ENCODE results near the gene KIAA1328.
"Not testable (repeated sequence)": the region's sequence is repeated elsewhere in the genome, so short reads cannot be mapped to it uniquely, and the experiment has no call there.

Gene KIAA1328

DNA sequence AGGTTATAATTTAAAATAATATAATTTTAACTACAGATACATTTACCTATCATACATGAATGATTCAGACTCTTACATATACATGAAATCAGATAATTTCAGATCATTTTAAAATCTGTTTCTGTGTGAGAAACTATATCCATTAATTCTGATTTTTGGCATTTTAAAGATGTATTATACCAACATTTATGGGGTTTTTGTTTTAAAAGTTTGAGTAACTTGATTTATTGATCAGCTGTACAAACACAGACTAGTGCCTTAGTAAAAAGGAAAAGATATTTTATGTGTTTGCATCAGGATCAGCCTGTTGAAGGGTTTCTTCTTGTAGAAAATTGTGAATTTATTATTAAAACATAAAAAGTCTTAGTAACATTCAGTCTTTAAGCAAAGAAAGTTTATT lies 59.9 kb downstream of the KIAA1328 start:
- no peak for DNase-seq

DNA sequence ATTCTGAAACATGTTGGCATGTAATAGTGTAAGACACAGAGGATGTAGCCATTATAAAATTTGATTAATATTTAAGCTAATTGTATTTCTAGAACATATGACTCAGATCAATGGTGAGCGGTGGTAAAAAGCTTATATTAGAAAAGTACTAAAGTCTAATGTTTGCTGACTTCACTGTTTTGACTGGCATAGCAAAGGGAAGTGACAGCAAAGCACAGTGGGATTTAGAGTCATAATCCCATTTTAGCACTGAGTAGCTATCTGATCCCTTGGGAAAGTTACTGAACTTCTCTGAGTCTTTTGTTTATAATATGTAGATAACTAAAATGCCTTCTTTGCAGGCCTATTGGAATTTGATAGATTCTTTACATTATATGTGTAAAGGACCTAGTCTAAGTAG lies 60.4 kb downstream of the KIAA1328 start:
- no peak for DNase-seq

DNA sequence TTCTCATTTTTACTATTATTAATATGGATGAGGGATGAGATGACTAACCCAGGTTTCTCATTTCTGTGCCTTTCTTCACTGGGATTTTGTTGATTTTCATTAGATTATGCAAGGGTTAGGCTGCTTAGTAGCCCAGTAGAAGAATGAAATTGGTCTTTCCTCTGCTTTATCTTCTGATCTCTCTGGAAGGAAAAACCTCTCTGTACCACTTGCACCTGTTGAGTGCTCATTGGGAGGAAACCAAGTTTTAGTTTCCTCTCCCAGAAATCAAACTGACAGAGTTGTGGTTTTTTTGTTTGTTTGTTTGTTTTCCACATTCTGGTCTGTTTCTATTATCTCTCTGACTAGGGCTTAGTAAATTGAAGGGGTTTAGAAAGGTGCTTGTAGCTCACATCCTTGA lies 60.8 kb downstream of the KIAA1328 start:
- no peak for DNase-seq

DNA sequence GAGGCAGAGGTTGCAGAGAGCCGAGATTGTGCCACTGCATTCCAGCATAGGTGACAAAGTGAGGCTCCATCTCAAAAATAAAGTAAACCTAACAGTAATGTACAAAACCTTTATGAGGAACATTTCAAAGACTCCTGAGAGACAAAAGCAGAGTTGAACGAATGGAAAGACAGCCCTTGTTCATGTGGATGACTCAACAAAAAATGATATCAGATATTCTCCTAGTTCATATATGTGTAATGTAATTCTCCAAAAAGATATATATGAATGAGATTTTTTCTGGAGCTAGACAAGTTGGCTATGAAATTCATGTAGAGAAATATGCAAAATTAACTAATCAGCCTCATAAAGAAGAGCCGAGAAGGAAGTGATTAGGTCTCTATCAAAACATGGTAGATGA lies 61.7 kb downstream of the KIAA1328 start:
- no peak for DNase-seq

DNA sequence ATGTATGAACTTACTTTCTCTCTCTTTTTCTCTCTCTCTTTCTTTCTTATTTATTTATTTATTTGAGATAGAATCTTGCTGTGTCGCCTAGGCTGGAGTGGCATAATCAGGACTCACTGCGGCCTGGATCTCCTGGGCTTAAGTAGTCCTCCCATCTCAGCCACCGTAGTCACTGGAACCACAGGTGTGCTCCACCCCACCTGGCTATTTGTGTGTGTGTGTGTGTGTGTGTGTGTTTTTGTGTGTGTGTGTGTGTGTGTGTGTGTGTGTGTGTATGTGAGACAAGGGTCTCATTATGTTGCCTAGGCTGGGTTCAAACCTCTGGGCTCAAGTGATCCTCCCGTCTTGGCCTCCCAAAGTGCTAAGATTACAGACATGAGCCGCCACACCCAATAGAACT lies 64.3 kb downstream of the KIAA1328 start:
- DNase-seq = no peak

DNA sequence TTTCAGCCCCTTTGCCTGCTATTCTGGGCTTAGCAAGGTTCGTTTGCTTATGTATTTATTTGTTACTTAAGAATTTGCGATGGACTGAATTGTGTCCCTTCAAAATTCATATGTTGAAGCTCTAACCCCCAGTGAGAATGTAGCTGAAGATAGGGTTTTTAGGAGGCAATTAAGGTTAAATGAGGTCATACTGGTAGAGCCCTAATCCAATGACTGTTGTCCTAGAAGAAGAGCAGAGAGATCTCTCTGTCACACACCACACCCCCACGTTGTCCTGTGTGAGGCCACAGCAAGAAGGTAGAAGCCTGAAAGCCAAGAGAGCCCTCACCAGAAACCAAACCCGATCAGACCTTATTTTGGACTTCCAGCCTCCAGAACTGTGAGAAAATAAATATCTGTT lies 66.7 kb downstream of the KIAA1328 start:
- DNase-seq = no peak

DNA sequence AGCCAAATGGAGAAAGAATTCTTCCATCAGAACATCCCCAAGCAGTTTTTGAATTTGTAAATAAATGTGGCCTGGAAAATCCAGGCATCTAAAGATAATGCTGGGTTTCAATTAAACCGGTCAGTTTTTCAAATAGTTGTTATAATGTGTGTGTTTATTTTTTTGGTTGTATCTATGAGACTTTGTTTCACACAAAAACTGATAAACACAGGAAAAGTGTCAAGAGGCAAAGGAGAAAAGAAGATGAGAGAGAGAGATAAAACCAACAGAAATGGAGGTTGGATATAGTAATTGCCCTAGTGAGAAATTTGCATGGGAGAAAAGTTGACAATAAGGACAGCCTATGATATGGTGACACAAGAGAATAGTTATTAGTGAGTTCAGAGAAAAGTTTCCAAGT lies 68.3 kb downstream of the KIAA1328 start:
- DNase-seq = no peak

DNA sequence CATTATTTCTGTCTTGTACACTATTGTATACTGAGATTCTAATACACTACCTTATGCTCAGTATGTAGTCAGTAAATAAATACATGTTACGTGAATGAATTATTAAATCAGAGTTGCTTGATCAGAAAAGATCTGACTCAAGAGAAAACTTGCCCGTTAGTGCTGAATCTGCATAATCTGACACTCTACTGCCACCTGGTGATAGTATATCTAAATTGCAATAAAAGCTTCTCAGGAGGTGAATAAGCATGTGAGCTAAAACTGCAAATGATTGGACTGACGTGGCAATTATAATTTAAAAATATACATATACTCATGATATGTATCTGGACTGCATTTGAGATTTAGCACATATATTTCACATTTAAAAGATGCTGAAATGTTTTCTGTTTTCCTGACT lies 70.4 kb downstream of the KIAA1328 start:
- no peak for DNase-seq

DNA sequence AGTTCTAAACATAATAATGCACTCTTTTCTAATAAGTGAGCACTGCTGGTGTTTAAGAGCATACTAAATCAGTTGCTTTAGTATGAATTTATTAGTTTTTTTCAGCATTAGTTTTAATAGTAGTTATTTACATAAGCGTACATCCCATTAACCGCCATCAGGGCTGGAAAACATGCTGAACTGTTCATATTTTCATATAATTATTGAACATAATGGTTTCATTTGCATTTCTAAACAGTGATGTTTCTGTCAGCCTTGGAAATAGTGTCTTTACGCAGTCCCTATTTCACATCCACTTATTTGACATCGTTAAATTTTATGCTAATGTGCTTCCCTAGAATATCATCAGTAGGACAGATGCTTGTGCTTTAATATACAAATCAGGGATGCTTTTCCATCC lies 71.5 kb downstream of the KIAA1328 start:
- no peak for DNase-seq

DNA sequence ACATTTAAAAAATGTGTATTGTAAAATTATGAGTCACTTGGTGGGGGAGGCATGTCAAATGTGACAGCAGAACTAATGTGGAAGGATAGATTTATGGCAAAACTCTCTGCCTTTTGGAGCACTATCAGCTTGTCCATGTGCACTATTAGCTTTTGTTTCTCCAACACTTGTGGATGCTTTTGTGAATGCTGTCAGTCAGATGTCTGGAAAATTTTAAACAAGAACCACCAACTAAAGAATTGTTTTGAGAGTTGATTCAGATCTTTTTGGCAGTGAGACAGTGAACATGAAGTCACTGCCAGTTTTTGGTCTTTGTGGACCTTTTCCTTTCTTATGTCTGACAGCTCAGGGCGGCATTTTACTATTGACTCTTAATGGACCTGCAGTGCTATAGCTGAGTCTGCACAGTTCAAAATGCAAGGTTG lies 72.4 kb downstream of the KIAA1328 start:
- no peak for DNase-seq

DNA sequence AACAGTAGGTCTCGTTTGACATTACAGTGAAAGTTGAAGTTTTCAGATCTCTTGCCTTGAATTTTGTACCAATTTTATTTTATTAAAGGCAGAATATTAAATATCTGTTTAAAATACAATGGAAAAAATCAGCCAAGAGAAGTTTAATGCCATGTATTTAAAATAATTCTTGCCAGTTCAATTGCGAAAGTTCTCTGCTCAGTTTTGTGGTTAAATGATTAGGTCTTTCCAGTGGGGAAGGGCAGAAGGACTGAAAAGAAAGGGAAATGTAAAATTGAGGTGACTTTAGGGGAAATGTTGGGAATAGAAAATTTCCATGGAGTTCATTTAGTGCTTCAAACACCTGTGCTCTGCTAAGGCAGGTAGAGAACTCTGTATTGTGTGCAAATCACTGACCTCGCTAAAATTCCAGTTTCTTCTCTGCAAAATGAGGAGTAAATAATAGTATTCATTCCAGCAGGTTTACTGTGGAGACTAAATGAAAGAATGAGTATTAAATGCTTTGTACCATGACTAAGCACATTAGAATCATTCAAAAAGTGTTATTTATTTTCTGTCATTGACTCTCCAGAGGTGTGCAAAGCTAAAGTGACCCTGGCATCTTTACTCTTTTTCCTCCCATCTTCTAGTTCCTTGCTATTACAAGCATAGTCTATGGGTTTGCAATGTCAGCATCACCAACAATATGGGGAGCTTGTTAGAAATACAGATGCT lies 74.4 kb downstream of the KIAA1328 start:
- DNase-seq = no peak

DNA sequence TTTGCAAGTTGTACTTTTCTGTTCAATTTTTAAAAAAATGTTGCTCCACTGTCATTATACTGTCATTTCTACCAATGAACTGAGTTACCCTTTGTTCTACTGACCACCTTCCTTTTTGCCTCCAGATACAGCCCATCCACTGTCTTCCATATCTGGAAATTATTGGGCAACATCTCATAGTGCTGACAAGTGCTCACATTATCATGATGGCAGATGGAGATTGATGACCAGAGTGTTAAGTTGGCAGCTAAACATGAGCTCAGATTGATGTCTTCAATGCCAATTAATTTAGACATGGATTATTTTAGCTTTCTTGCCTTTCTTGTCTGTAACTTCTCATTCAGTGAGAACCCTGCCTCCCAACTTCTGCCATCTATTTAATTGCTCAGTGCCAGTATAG lies 76.6 kb downstream of the KIAA1328 start:
- DNase-seq = no peak

DNA sequence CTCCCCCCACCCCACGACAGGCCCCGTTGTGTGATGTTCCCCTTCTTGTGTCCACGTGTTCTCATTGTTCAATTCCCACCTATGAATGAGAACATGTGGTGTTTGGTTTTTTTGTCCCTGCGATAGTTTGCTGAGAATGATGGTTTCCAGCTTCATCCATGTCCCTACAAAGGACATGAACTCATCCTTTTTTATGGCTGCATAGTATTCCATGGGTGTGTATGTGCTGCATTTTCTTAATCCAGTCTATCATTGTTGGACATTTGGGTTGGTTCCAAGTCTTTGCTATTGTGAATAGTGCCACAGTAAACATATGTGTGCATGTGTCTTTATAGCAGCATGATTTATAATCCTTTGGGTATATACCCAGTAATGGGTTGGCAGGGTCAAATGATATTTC lies 80.4 kb downstream of the KIAA1328 start:
- not testable (repeated sequence) for DNase-seq

DNA sequence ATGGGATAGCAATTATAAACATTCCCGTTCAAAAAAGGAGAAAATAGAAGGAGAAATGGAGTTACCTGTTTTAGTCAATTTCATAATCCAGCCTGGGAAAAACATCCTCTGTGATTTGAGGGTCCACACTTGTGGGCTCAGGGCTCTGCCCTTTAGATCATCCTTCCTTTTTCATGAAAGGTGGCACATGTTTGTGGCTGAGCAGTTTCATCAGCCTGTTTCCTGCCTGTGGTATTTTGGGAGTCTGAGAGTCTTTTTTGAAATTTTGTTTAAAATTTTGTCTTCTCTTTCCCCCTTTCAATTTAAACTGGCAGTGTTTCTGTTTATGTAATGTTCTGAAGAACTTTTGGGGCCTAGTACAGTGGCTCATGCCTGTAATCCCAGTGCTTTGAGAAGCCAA lies 84.0 kb downstream of the KIAA1328 start:
- DNase-seq = no peak

DNA sequence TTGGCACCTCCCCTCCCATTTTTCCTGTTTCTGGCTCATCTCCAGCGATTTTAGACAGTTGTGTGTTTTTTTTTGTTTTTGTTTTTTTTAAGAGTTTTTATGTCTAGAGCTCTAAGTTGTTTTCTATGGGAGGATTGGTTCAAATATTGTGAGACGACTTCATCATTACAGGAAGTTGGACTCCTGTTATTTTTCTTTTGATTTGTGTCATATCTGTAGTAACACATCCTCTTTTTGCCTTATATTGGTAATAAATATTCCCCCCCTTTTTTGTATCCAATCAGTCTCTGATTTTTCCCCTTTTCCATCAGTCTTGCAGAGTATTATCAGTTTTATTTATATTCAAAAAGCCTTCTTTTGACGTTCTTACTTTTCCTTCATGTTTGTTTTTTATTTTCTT lies 89.0 kb downstream of the KIAA1328 start:
- DNase-seq = no peak

DNA sequence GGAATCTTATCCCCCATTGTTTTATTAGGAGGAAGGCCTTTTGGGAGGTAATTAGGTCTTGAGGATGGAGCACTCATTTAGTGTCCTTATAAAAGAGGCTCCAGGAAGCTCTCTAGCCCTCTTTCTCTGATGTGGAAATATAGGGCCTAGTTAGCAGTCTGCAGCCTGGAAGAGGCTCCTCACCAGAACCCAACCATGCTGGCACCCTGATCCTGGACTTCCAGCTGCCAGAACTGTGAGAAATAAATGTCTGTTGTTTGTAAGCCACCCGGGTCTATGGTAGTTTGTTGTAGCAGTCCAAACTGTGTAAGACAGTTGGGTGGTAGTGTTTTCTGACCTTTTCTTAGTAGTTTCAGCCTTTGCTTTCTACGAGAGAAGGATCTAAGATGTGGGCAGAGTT lies 100.7 kb downstream of the KIAA1328 start:
- no peak for DNase-seq

DNA sequence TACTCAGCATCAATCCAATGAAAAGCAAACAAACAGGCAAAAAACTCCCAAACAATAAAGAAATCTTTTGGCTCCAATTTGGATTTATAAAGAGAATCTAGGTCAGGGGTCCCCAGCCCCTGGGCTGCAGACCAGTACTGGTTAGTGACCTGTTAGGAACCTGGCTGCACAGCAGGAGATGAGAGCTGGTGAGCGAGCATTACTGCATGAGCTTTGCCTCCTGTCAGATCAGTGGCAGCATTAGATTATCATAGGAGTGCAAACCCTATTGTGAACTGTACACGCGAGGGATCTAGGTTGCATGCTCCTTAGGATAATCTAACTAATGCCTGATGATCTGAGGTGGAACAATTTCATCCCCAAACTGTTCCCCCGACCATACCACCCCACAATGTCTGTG lies 102.2 kb downstream of the KIAA1328 start:
- DNase-seq = no peak

DNA sequence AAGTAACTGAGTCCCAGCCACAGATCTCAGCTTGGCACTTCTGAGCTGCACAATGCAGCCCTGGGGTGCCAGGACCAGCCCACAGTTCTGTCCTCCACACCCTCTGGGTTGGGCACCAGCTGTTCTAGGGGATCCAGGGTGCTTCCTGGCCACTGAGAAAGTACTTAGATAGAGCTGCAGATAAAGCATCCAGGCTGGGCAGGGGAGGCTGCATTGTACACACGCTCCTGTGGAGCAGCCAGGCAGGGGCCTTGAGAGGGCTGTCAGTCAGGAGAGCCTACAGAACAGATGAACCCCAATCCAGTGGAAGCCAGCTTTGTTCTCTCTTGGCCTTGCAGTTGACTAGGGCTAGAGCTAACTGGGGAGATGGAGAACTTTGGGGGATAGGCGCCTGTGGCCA lies 104.6 kb downstream of the KIAA1328 start:
- no peak for DNase-seq

DNA sequence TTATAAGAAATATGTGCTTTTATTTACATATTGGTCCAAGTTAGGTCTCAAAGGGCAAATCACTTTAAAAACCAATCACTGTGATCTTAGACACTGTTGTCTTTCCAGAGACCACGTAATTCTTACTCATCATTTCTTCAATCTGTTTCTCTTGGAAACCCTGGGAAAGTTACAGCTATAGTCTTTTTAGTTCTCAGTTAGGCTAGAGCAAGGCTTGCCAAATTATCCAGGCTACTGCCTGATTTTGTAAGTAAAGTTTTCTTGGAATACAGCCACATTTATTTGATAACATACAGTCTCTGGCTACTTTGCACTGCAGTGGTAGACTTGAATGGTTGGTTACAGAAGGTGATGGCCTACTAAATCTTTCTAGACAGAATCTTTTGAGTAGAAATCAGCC lies 106.0 kb downstream of the KIAA1328 start:
- DNase-seq = no peak

DNA sequence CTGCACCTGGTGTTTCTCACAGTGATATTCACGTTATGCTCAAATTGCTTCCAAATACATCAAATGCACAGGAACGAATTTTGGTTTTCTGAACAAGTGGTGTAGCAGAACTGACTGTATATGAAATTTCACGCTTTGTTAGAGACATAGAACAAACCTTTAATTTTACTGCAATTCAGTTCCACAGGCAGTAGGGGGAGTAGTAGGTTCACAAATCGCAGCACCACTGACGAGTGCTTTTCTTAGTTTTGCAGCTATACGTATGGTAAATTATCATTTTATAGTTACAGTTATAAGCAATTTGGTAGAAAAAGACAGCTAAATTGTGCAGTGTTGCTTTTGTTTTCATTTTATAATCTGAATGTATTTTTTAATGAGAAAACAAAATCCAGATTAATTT lies 113.3 kb downstream of the KIAA1328 start:
- DNase-seq = no peak

DNA sequence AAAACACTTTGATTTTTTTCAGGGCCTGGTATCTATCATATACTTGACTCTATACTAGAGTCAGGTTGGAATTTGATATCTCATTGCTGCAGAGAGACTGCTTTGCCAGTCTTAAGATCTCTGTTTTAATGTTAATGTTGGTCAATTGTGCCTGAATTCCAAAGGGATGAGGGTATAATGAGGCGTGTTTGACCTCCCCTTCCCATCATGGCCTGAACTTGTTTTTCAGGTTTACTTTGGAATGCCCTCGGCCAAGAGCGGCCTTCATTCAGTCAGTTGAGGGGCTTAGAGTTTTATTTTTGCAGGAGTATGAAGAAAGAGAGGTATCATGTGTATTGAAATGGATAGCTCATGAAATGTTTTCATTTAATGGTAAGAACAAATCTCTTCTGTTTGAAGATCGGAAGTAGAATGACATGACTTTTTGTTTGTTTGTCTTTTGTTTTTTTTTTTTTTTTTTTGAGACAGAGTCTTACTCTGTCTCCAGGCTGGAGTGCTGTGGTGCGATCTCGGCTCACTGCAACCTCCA lies 119.0 kb downstream of the KIAA1328 start:
- no peak for DNase-seq

DNA sequence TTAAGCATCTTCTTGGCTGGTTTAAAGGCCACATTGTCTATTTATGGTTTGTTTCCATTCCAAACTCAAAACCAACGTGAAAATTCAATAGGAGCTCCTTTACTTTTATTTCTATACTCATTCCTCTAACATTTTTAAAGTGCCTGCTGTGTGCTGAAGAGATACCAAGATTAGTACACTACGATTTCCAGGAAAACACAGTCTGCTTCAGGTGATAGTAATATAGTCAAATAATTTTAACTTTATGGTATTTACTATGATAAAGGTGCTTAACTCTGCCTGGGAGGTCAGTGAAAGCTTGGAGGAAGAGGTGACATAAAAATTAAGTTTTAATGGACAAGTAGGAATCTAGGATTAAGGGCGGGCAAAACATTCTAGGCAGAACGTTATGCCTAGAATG lies 121.4 kb downstream of the KIAA1328 start:
- DNase-seq = no peak

DNA sequence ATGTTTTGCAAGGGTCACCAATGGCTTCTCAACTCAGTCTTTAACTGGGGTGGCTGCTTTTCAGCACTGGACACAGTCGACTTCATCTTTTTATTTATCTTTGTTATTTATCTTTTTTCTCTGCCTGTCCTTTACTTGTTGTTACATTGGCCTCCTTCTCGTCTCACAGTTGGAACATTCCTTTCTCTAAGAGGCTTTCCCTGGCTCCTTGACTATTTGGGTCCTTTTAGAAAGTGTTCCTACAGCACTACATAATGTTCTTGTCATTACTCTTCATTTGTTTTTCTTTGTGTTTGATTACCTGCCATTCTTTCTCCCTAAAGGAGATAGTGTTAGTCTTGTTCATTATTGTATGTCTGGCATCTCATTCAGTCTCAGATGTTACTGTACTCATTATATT lies 122.0 kb downstream of the KIAA1328 start:
- no peak for DNase-seq

DNA sequence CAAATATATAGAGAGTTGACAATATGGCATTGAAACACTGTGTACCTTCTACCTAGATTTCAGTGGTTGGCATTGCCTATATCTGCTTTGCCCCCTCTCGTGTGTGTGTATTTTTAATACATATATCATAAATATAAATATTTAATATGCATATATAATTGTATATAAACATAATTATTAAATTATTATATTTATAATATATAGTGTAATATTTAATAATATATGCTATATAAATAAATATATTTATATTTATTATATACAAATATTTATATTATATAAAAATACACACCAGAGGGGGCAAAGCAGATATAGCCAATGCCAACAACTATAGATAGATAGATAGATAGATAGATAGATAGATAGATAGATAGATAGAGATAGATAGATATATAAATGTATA lies 124.1 kb downstream of the KIAA1328 start:
- no peak for DNase-seq

DNA sequence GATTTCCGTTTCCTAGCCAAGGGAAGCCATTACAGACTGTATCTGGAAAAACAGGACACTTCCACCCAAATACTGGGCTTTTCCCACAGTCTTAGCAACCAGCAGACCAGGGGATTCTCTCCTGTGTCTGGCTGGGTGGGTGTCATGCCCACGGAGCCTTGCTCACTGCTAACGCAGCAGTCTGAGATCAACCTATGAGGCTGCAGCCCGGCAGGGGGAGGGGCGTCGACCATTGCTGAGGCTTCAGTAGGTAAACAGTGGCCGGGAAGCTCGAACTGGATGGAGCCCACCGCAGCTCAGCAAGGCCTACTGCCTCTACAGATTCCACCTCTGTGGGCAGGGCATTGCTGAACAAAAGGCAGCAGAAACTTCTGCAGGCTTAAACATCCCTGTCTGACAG lies 131.1 kb downstream of the KIAA1328 start:
- DNase-seq = no peak

Measured in NCI-H226 (cell line).